ELF-1 (cell line): Measurements from ENCODE around the gene MRPS30.
"Not testable (repeated sequence)": the region's sequence is repeated elsewhere in the genome, so short reads cannot be mapped to it uniquely, and the experiment has no call there.

Source experiments
- DNase-seq: peaks from one replicate; pipeline ENCODE4 v3.0.0-alpha.2; 2016; ENCODE audit warnings: low read depth, low spot score

MRPS30 gene

DNA sequence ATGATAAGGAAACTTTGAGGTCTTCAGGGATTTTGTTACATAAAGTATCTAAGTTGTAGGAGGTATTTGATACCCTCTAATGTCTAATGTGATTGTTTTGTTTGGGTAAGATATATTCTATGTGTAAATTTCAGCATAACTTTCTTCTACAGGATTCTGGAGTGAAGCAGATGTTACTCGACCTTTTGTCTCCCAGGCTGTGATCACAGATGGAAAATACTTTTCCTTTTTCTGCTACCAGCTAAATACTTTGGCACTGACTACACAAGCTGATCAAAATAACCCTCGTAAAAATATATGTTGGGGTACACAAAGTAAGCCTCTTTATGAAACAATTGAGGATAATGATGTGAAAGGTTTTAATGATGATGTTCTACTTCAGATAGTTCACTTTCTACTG lies 6.0 kb downstream of the MRPS30 start:
- no peak for DNase-seq

DNA sequence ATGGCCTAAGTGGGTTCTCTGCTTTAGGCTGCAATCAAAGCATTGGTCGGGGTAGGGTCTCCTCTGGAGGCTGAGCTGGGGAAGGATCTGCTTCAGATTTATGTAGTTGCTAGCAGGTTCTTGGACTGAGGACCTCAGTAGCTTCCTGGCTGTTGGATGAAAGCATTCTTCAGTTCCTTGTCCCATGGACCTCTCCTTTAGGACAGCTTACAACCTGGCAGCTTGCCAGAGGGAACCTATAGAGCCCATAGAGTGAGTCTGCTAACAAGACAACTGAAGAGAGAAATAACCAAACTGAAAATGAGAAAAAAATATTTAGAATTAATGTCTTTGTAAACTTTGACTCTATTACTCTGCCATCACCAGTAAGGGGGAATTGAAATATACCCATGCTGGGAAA lies 12.4 kb downstream of the MRPS30 start:
- no peak for DNase-seq

DNA sequence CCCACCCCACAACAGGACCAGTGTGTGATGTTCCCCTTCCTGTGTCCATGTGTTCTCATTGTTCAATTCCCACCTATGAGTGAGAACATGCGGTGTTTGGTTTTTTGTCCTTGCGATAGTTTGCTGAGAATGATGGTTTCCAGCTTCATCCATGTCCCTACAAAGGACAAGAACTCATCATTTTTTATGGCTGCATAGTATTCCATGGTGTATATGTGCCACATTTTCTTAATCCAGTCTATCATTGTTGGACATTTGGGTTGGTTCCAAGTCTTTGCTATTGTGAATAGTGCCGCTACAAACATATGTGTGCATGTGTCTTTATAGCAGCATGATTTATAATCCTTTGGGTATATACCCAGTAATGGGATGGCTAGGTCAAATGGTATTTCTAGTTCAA lies 15.9 kb downstream of the MRPS30 start:
- DNase-seq: not testable (repeated sequence)

DNA sequence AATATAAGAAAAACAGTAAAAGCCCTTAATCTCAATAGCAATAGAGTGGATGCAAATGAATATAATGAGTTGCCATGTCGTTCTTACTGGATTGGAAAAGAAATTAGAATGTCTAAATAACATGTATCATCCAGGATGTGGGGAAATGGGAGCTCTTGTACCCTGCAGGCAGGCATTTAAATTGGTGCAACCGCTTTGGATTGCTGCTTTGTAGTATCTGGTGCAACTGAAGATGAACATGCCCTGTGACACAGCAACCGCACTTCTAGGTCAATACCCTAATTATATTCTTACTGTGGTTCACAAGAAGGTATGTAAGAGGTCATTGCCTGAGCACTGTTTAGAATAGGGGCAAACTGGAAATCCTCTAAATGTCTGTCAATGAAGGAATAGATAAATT lies 18.9 kb downstream of the MRPS30 start:
- DNase-seq: no peak

DNA sequence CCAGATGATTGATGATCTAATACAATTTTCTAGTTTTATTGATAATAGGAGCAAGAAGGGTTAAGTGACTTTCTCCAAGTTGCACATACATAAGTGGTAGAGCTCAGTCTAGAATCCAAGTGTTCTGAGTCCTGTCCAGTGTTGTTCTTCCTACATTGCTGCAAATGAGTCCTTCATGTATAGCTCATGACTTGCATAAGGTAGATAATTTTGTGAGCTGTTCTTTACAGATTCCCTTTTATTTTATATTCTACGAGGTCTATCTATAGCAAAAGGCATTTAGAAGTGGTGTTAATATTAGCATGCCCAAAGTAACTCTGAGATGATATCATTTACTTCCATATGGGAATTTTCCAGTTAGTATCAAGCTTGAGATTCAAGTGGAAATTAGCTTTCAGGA lies 20.0 kb downstream of the MRPS30 start:
- no peak for DNase-seq

DNA sequence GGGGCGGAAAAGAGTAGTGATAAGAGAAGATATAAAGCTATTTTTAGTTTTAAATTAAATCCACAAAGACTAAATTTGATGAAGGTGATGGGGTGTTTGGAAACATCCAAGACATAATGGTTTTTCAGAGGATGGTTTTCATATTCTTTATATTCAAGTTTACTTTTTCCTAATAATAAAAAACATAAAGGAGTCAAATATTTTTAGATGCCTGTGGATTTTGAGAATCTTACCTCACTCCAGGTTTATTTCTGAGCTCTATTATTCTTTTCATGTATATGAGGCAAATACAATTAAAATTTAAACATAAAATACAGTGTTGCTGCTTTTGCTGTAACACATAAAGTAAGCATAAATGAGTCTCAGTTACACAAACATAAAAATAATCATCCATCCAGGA lies 22.2 kb downstream of the MRPS30 start:
- no peak for DNase-seq

DNA sequence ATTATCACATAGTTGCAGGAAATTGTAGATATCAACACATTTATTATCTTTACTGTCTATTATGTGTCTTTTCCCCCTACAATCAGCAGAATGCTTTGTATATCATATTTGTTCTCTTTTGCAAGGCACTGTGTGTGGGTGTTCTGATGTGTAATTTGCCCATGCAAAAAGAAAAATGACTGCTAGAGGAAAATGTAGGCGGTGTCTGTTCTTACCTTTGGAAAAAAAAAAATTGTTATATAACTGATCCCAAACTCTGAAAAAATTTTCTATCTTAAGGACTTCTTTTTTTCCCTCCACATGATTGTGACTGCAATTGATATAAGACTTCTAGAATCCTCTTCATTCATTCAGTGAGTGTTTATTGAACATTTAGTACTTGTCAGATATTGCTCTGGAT lies 24.5 kb downstream of the MRPS30 start:
- no peak for DNase-seq

DNA sequence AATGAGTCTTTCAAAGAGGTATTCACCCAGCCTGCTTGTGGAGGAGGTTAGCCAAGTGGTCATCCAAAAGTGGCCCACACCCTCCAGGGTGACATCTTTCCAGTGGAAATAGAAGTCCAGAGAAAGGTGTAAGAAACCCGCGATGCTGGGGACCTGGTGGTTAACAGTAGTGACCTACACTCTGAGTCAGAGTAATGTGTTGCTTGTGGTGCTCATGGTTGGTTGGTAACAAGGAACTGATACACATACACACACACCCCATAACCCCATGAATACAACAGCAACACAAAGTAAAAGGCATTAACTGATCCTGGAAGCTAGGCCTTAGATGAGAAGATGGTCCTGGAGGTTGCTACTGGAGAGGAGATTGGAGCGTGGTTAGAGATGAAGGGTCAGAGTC lies 26.9 kb downstream of the MRPS30 start:
- no peak for DNase-seq

DNA sequence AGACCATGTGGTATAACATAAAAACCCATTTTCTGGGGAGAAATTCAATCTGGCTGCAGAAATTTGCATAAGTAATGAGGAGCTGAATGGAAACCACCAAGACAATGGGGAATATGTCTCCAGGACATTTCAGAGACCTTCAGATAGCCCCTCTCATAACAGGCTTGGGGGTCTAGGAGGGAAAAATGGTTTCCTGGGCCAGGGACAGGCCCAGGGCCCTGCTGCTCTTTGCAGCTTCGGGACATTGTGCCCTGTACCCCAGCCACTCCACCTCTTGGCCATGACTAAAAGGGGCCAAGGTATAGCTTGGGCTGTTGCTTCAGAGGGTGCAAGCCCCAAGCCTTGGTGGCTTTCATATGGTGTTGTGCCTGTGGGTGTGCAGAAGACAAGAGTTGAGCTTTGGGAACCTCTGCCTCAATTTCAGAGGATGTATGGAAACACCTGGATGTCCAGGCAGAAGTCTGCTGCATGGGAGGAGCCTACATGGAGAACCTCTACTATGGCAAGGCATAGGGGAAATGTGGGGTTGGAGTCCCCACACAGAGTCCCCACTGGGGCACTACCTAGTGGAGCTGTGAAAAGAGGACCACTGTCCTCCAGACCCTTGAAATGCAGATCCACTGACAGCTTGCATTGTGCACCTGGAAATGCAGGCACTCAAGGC lies 30.4 kb downstream of the MRPS30 start:
- DNase-seq: no peak

DNA sequence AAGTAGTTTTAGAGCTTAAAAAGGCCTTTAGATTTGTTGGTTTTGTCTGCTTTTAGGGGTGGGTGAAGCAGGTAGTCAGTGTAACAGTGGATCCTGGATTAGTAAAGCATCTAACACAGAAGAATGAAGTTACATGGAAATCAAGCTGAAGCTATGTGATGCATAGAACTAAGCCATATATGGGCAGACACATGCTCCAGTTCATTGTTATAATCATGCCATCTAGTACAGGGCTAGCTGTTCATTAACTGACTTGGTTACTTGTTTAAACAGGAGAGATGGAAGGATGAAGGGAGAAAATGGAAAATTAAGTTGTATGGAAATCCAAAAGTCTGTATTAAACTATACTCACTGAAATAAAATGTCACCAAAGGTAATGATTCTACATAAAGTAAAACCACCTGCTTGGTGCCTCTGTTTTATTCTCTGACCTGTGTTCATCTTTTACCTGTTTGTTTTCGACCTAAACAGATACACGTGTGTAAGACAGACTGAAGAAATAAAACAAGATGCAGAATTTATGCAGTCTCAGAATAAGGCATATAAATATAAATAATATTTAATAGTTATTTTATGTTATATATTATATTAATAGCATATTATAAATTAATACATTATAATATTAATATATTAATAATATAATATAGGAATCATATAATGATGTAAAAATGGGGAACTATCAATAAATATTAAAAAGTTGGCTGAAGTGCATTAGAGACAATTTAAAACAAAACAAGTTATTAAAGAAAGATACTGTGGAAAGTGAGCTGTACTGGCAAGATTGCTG lies 33.9 kb downstream of the MRPS30 start:
- no peak for DNase-seq

DNA sequence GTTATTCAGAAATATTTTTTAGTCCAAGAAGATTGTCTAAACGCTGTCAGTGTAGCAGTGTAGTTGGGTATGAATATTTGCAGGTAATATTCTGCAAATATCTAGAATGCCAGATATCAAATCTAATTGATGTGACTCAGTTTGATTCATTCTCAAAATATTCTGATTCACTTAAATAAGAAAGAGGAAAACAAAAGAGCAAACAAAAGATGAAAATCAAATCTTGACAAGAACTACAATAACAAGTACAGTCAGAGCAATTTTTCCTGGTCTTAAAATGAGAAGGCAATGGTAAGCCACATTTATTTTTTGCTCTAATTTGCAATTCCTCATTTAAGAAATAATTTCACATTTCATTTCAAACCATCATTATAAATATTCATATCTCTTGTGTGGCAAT lies 36.0 kb downstream of the MRPS30 start:
- DNase-seq: no peak

DNA sequence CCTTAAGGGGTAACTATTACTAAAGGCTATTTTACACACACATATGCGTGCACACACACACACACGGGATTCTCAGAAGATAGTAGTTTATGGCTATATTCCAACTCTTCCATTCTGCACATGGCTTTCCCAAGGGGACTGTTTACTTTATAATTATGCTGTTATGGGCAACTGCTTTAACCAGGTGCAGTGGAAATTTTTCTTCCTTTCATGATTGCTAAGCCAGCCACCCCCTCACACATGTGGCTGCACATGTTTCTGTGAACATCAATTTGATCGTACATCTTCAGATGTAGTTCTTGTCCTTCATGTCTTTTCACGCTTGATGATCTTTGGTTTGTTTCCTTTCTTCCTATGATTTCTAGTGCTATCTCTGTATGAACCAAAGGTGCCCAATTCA lies 37.0 kb downstream of the MRPS30 start:
- no peak for DNase-seq

DNA sequence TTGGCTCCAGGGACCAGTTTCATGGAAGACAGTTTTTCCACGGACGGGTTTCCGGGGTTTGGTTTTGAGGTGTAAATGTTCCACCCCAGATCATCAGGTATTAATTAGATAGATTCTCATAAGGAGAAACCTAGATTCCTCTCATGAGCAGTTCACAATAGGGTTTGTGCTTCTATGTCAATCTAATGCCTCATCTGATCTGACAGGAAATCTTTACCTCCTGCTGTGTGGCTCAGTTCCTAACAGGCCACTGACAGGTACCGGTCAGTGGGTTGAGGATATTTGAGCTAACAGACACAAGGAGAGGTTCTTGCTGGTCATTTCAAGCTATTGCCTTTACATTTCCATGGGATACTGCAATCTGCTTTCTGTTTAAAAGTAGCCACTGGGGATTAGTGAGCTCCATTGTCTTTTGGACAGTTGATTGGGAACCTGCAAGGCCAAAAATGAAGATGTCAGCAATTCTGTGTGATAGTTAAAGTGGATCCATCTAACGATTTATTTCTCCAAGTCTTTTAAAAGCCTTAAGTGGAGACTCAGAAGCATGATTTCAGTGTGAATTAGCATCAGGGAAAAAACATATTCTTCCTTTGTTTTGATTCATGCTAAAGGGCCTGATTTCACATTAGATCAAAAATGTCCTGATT lies 38.6 kb downstream of the MRPS30 start:
- no peak for DNase-seq

DNA sequence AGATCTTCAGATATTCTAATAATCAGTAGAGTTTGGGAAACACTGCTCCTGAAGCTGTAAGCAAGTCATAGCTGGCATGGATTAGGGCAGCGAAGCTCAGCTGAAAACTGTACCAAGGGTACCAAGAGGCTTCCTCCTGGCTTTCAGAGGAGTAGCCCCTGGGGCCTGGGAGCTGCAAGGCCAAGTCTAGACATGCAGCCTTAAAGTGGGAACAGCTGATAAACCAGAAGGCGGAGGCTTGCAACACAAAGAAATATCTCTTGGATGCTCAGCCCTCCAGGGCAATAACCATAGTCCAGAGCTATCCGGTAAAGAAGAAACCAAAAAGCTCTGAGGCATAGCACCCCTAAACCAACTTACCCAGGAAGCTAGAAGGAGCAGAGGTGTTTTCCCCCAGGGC lies 51.5 kb downstream of the MRPS30 start:
- no peak for DNase-seq

DNA sequence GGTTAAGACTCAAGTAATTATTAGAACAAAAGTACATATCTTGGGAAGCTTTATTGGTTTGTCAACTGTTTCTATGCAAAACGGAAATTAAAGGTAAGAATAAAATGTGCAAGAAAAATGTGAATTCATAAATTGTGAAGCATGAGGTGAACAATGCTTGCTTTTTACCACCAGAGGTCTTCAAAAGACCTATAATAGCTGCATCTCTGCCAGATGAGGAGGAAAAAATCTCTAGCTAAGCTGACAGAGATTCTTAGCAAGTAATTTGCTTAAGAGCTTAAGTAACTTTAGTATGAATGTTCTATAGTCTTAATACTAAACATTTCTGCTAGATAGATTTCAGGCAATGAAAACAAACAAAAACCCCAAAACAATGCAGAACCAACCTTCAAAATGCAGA lies 54.1 kb downstream of the MRPS30 start:
- no peak for DNase-seq
